AG09309 (cell line): ENCODE results near the gene ATP2A3.

Experiments
- DNase-seq: peaks from one replicate; pipeline ENCODE4 v3.0.0-alpha.2; 2010; ENCODE audit warnings: low read depth
- H3K4me3 ChIP-seq: 2 replicates; pipeline ENCODE4 v1.5.1; 2011; ENCODE audit warnings: mild to moderate bottlenecking, low read depth, low read length, moderate library complexity; ENCODE audit not compliant: control insufficient read depth
- TF ChIP-seq, protein P1 (sequence below): IDR thresholded peaks from 2 replicates; pipeline ENCODE4 v1.5.1; 2011; ENCODE audit warnings: mild to moderate bottlenecking, low read depth, low read length, inconsistent platforms; ENCODE audit not compliant: insufficient read depth, control insufficient read depth; ENCODE audit errors: missing control alignments

ATP2A3 gene

DNA sequence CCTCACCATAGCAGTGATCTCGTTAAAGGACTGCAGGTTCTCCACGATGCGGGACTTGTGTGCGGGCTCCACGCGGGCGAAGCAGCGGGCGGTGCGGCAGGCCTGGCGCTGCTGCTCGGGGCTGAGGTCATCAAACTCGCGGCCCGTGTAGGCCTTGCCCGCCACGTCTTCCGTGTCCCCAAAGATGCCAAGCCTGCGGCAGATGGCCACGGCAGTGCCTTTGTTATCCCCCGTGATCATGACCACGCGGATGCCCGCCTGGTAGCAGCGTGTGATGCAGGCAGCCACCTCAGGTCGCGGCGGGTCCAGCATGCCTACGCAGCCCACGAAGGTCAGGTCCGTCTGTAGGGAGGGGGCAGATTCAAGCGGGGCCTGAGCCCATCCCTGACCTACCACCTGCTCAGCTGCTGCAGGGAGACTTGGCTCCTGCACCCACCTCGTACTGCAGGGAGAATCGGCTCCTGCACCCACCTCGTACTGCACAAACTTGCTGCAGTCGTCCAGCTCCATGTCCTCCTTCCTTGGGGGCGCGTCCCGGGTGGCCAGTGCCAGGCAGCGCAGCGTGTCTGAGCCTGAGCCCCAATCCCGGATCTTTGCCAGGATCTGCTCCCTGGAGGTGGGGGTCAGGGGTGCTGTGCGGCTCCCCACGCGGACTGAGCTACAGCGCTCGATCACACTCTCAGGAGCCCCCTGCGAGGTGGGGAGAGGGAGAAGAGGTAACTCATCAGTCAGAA lies 23.1 kb downstream of the ATP2A3 start:
- TF ChIP-seq, protein P1, sequence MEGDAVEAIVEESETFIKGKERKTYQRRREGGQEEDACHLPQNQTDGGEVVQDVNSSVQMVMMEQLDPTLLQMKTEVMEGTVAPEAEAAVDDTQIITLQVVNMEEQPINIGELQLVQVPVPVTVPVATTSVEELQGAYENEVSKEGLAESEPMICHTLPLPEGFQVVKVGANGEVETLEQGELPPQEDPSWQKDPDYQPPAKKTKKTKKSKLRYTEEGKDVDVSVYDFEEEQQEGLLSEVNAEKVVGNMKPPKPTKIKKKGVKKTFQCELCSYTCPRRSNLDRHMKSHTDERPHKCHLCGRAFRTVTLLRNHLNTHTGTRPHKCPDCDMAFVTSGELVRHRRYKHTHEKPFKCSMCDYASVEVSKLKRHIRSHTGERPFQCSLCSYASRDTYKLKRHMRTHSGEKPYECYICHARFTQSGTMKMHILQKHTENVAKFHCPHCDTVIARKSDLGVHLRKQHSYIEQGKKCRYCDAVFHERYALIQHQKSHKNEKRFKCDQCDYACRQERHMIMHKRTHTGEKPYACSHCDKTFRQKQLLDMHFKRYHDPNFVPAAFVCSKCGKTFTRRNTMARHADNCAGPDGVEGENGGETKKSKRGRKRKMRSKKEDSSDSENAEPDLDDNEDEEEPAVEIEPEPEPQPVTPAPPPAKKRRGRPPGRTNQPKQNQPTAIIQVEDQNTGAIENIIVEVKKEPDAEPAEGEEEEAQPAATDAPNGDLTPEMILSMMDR: no peak
- no peak for DNase-seq
- no peak overlapping the region for H3K4me3 ChIP-seq

DNA sequence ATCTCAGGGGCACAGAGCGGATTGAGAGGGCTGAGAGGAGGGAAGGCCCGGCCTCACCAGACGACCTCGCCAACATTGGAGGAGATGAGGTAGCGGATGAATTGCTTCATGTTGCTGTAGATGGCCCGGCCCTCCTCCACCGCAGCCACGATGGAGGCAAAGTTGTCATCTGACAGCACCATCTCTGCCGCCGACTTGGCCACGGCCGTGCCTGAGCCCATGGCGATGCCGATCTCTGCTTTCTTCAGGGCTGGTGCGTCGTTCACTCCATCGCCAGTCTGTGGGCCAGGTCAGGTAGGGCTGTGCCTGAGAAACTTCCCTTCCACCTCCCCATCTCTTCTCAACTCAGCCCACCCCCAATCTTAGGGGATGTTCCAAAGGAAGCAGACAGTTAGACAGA lies 26.9 kb downstream of the ATP2A3 start:
- DNase-seq: no peak
- TF ChIP-seq, protein P1: no peak
- no peak overlapping the region for H3K4me3 ChIP-seq

DNA sequence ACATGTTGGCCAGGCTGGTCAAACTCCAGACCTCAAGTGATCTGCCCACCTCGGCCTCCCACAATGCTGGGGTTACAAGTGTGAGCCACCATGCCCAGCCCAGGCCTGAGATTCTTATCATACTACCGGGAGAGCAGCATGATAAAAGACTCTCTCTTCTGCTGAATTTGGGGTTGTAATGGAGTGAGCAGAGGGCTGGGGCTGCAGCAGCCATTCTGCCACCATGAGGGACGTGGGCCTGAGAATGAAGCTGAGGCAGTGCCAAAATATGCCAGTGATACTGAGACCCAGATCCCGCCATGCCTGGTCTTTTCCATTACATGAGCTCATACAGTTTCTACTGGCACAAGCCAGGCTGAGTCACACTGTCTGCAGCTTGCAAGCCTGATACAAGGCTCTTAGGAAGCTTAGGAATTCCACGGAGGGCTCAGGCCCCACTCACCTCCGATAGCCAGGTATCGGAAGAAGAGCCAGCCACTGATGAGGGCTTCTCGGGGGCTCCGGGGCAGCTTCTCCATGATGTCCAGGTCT lies 28.3 kb downstream of the ATP2A3 start:
- TF ChIP-seq, protein P1: no peak

DNA sequence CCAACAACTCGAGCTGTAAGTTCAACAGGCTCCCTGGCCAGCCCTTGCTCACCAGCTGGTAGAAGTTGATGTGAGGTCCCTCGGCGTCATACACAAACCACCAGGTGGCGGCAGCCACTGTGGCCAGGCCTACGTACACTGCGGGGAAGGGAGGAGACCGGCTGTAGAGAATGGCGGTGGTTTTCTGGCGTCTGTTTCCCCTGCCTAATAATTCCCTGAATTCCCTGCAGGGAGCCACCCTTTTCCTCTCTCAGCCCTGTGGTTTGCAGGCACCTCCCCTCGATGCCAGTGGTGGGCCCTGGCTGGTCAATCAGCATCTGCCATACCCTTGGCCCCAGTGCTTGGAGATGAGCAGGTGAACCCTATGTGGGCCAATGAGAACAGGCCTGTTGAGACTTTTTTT lies 29.1 kb downstream of the ATP2A3 start:
- no peak overlapping the region for H3K4me3 ChIP-seq
- no peak for DNase-seq
- TF ChIP-seq, protein P1: peak; percentile 53

More for the DNA sequence above, 28.3 kb downstream of the ATP2A3 start:
- H3K4me3 ChIP-seq: no peak overlapping the region
- DNase-seq: peak; percentile 3

DNA sequence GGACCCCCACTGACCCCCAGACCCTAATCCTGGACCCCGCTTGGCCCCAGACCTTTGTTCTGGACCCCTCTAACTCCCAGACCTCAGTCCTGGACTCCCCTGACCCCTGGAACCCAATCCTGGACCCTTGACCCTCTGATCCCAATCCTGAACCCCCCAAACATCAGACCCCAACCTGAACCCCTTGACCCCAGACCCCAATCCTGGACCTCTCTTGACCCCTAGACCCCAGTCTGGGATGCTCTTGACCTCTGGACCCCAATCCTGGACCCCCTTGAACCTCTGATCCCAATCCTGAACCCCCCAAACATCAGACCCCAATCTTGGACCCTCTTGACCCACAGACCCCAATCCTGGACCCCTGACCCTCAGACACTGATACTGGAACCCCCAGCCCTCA lies 34.5 kb downstream of the ATP2A3 start:
- DNase-seq: no peak
- H3K4me3 ChIP-seq: no peak overlapping the region
- TF ChIP-seq, protein P1: no peak

DNA sequence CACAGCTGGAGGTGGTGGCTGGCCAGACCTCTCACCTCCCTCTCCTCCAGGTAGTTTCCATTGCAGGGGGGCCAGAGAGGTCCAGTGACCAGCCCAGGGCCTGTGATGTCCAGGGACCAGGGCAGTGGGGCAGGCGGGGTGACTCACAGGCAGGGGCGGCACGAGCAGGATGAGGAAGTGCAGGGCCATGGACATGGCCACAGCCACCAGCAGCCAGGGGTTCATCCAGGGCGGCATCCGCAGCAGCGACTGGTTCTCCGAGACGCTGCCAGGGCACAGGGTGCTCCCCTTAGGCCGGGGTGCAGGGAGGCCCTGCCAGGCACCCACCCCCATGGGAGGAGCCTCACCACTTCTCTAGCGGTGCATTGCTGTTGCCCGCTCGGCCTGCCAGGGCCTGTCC lies 35.1 kb downstream of the ATP2A3 start:
- TF ChIP-seq, protein P1: no peak
- no peak overlapping the region for H3K4me3 ChIP-seq
- DNase-seq: no peak
